Measurements from ENCODE around the gene CNTNAP2. TPM values are rescaled to one million over a fixed set of nuclear protein-coding genes. Genes with fewer than 3 reads are reported as not detected.

CNTNAP2 gene
- total RNA-seq, 1 experiment from 2014 or later, result 64.5 TPM

GRCh38 chr7:146982482-146982881, 865.9 kb downstream of the CNTNAP2 start:
- no CpG with 5 or more reads among the region's 2 CpGs for WGBS (ENCODE audit: extremely low coverage, insufficient read length, low lambda C conversion rate)
- Histone ChIP-seq H3K56ac (ENCODE audit: insufficient read length, low read depth, low read length) (no peak overlapping the region), H3K18ac (ENCODE audit: insufficient read length, low read depth, low read length) (no peak overlapping the region), H4K8ac (replicated peaks; ENCODE audit: insufficient read length, low read depth, low read length) (no peak overlapping the region), H3K23me2 (ENCODE audit: insufficient read length, low read depth, low read length, poor library complexity, severe bottlenecking) (no peaks in the 10 kb centered on the region), H4K5ac (ENCODE audit: insufficient read length, low read depth, low read length) (no peak overlapping the region), H4K20me1 (ENCODE audit: control insufficient read depth, insufficient read depth, insufficient read length) (no peaks in the 10 kb centered on the region), H2BK20ac (ENCODE audit: low read depth, low read length, poor library complexity, severe bottlenecking) (no peak overlapping the region), H2BK12ac (ENCODE audit: insufficient read length, low read depth, low read length) (no peak overlapping the region), H4K91ac (ENCODE audit: insufficient read length, low read depth, low read length) (no peak overlapping the region), H3K79me2 (ENCODE audit: insufficient read depth, low read length) (no peaks in the 10 kb centered on the region), H3T11ph (ENCODE audit: low read length) (no peak overlapping the region), H3K23ac (ENCODE audit: insufficient read length, low read depth, low read length) (no peak overlapping the region), H3K14ac (ENCODE audit: insufficient read depth, low read length) (no peak overlapping the region), H3K4me2 (ENCODE audit: insufficient read depth, insufficient read length, low read length) (no peak overlapping the region), H3K27ac (ENCODE audit: insufficient read length, low read depth, low read length) (no peak overlapping the region), H3K27me3 (ENCODE audit: insufficient read depth, low read length) (no peaks in the 10 kb centered on the region), H2BK15ac (ENCODE audit: low read depth, low read length) (no peak overlapping the region), H2AK5ac (ENCODE audit: insufficient read length, low read length) (no peak overlapping the region), H3K79me1 (ENCODE audit: insufficient read depth, low read depth, low read length, poor library complexity, severe bottlenecking) (no peaks in the 10 kb centered on the region), H3K4ac (ENCODE audit: low read depth, low read length) (no peak overlapping the region), H2BK5ac (ENCODE audit: insufficient read length, low read length) (no peak overlapping the region), H2BK120ac (ENCODE audit: low read depth, low read length, poor library complexity, severe bottlenecking) (no peak overlapping the region), H2AFZ (ENCODE audit: low read length) (no peak overlapping the region), H3K9me3 (ENCODE audit: control insufficient read depth, low read depth, low read length) (no peaks in the 10 kb centered on the region), H3K9ac (ENCODE audit: extremely low read depth, insufficient read length, low read length) (no peak overlapping the region), H3K4me1 (ENCODE audit: insufficient read depth, low read length) (no peaks in the 10 kb centered on the region)
- H3K9me3 Mint-ChIP-seq, result no peaks in the 10 kb centered on the region
- H3K27me3 Mint-ChIP-seq (ENCODE audit: low read depth), result no peaks in the 10 kb centered on the region
- TF ChIP-seq CTCF (conservative IDR thresholded peaks at IDR 0.05), result no peak
- no peak for DNase-seq
- no peaks in the 10 kb centered on the region; a peak in 1 of 7 replicates for H3K36me3 Mint-ChIP-seq (ENCODE audit: insufficient read depth in 1 of 3, low read depth in 3 of 3)
- H3K4me3 Mint-ChIP-seq, result no peak overlapping the region
- H3K4me1 Mint-ChIP-seq, result no peaks in the 10 kb centered on the region
- no peak overlapping the region for H3K27ac Mint-ChIP-seq
